K562 (cell line): ENCODE measurements around the gene TMEM107. TPM values are rescaled to one million over a fixed set of nuclear protein-coding genes. Genes with fewer than 3 reads are reported as not detected.

Experiments used
- ATF2 ChIP-seq: sonication (generic); formaldehyde crosslinking; IDR thresholded peaks from 2 replicates; pipeline ENCODE4 v1.8.1; 2022; ENCODE audit warnings: missing genetic modification reagents
- BCOR ChIP-seq: fragments of 450-650 bp; IDR thresholded peaks from 2 replicates; pipeline ENCODE4 v1.6.1; 2016
- CBFA2T2 ChIP-seq: fragments of 450-650 bp; conservative IDR thresholded peaks from 2 replicates; pipeline ENCODE4 v1.6.1; 2017; ENCODE audit warnings: mild to moderate bottlenecking
- CREB3 ChIP-seq: fragments of 450-650 bp; conservative IDR thresholded peaks from 2 replicates; pipeline ENCODE4 v1.6.1; 2016; ENCODE audit warnings: missing genetic modification characterization, low read depth, mild to moderate bottlenecking, missing compliant biosample characterization, moderate library complexity
- ELF1 ChIP-seq: fragments of 200-800 bp; sonication (Bioruptor generic); IDR thresholded peaks from 2 replicates; pipeline ENCODE4 v1.6.1; 2016; ENCODE audit warnings: missing genetic modification characterization, missing compliant biosample characterization
- GATAD2A ChIP-seq: fragments of 450-650 bp; IDR thresholded peaks from 2 replicates; pipeline ENCODE4 v1.6.1; 2017
- KLF1 ChIP-seq: fragments of 450-650 bp; IDR thresholded peaks from 2 replicates; pipeline ENCODE4 v1.6.1; 2016; ENCODE audit warnings: missing genetic modification characterization, missing compliant biosample characterization
- MBD2 ChIP-seq: sonication (generic); IDR thresholded peaks from 2 replicates; pipeline ENCODE4 v1.6.1; 2016; ENCODE audit warnings: low read depth, borderline replicate concordance
- NCOR1 ChIP-seq: fragments of 450-650 bp; IDR thresholded peaks from 2 replicates; pipeline ENCODE4 v1.6.1; 2016; ENCODE audit warnings: mild to moderate bottlenecking, moderate library complexity
- NFIC ChIP-seq: fragments of 450-650 bp; IDR thresholded peaks from 2 replicates; pipeline ENCODE4 v1.6.1; 2017; ENCODE audit warnings: mild to moderate bottlenecking, inconsistent platforms
- NRF1 ChIP-seq, 2 experiments: fragments of 450-650 bp; IDR thresholded peaks in 1 of 2; conservative IDR thresholded peaks in 1 of 2; 2 replicates each; pipeline ENCODE4 v1.6.1; 2014; ENCODE audit warnings: mild to moderate bottlenecking in 2 of 2
- POLR2AphosphoS5 ChIP-seq: IDR thresholded peaks from 2 replicates; pipeline ENCODE4 v1.6.1; 2011; ENCODE audit warnings: mild to moderate bottlenecking, low read depth, low read length, moderate library complexity; ENCODE audit not compliant: control insufficient read depth, insufficient read depth
- PRMT5 ChIP-seq: sonication (generic); formaldehyde crosslinking; IDR thresholded peaks from 2 replicates; pipeline ENCODE4 v1.5.0; 2020; ENCODE audit warnings: missing genetic modification reagents
- RBM17 ChIP-seq: fragments of 200-400 bp; formaldehyde crosslinking; IDR thresholded peaks from 2 replicates; pipeline ENCODE4 v1.6.1; 2017; ENCODE audit warnings: low read depth, mild to moderate bottlenecking, low read length, borderline replicate concordance
- RCOR1 ChIP-seq, 2 experiments: IDR thresholded peaks; 2 replicates each; pipeline ENCODE4 v1.6.1; 2012; ENCODE audit warnings: low read depth in 2 of 2, low read length in 2 of 2, borderline replicate concordance in 1 of 2, improper control_type of control experiment in 1 of 2
- RFX7 ChIP-seq: fragments of 250-450 bp; sonication (Bioruptor Pico); IDR thresholded peaks from 2 replicates; pipeline ENCODE4 v1.5.1; 2021; ENCODE audit warnings: mild to moderate bottlenecking
- RUNX1 ChIP-seq: sonication (generic); IDR thresholded peaks from 2 replicates; pipeline ENCODE4 v1.6.1; 2016; ENCODE audit warnings: antibody characterized with exemption, low read depth
- SIRT6 ChIP-seq: IDR thresholded peaks from one replicate; pipeline ENCODE4 v1.6.1; 2012; ENCODE audit warnings: low read depth, mild to moderate bottlenecking, control low read depth, inconsistent platforms, low read length, moderate library complexity
- TCF3 ChIP-seq: sonication (generic); formaldehyde crosslinking; IDR thresholded peaks from 2 replicates; pipeline ENCODE4 v1.4.0; 2020; ENCODE audit warnings: mild to moderate bottlenecking, missing genetic modification reagents
- TFAM ChIP-seq: fragments of 250-450 bp; sonication (Bioruptor Pico); conservative IDR thresholded peaks from 2 replicates; pipeline ENCODE4 v1.5.0; 2021; ENCODE audit warnings: mild to moderate bottlenecking, moderate library complexity
- ZBTB33 ChIP-seq: sonication (generic); formaldehyde crosslinking; IDR thresholded peaks from 2 replicates; pipeline ENCODE4 v1.8.1; 2023; ENCODE audit warnings: mild to moderate bottlenecking, missing genetic modification reagents
- polyA plus RNA-seq, 8 experiments: library from polyadenylated mRNA; depleted of rRNA in 4 of 8; stranded (reverse) in 5 of 8; unstranded in 3 of 8; fragments of >200 nt; fragmentation: Nextera tagmentation in 2 of 8; fragmentation: Illumina TruSeq in 1 of 8; extraction: Ambion mirVana in 2 of 8; extraction: Trizol in 1 of 8; gene quantifications; 2 replicates each; pipeline versions ENCODE4 v1.2.1 to v1.2.3, GENCODE V29; 2011 to 2014; ENCODE audit warnings: inconsistent platforms in 1 of 8, missing spikeins in 1 of 8
- total RNA-seq, 7 experiments: library from RNA; depleted of rRNA in 6 of 7; stranded (reverse); fragments of >200 nt in 6 of 7; fragmentation: Illumina TruSeq in 2 of 7; extraction: Trizol in 2 of 7; gene quantifications; 2 replicates each; pipeline versions ENCODE4 v1.2.1 to v1.2.3, GENCODE V29; 2011 to 2021; ENCODE audit warnings: low replicate concordance in 1 of 7
- TF ChIP-seq, protein P1 (sequence below): fragments of 250-450 bp; sonication (Bioruptor Pico); IDR thresholded peaks from 2 replicates; pipeline ENCODE4 v1.4.0; 2020; ENCODE audit warnings: mild to moderate bottlenecking, moderate library complexity, borderline replicate concordance

TMEM107 gene
- total and polyA plus RNA-seq, 9 of the 15 experiments (the other 6 are each of a cell fraction or from before 2014, with no cell fraction given) = 7.1 to 26.2 (median 16.9) TPM

DNA sequence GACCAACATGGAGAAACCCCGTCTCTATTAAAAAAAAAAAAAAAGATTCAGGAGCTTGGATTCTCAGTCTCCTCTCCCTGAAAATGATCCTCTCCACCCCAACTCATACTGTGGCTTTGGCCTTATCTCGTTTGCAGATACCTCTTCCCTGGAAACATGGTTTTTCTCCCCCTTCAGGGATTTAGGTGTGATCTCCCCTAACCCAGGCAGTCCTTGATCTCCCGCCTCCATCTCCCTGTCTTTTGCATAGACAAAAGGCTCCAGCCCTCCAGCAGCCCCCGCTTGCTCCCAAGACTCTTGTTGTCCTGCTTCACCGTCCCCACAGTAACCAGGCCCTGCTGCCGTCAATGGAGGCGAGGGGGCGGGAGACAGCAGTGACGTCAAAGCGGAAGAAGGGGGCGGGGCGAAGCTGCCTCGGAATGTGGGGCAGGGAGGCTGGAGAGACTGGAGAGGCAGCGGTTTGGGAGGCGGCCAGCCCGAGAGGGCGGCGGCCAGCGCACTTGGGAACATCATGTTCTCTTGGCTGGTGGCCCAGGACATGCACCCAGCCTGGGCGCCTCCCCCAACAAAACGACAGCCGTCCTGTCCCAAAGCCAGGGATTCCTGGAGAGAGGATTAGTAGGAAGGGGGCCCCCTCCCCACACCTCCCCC is 22.1 kb downstream of the TMEM107 start (continued):
- TF ChIP-seq, protein P1, sequence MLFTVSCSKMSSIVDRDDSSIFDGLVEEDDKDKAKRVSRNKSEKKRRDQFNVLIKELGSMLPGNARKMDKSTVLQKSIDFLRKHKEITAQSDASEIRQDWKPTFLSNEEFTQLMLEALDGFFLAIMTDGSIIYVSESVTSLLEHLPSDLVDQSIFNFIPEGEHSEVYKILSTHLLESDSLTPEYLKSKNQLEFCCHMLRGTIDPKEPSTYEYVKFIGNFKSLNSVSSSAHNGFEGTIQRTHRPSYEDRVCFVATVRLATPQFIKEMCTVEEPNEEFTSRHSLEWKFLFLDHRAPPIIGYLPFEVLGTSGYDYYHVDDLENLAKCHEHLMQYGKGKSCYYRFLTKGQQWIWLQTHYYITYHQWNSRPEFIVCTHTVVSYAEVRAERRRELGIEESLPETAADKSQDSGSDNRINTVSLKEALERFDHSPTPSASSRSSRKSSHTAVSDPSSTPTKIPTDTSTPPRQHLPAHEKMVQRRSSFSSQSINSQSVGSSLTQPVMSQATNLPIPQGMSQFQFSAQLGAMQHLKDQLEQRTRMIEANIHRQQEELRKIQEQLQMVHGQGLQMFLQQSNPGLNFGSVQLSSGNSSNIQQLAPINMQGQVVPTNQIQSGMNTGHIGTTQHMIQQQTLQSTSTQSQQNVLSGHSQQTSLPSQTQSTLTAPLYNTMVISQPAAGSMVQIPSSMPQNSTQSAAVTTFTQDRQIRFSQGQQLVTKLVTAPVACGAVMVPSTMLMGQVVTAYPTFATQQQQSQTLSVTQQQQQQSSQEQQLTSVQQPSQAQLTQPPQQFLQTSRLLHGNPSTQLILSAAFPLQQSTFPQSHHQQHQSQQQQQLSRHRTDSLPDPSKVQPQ (CRISPR knock-in tag) = no peak
- TF ChIP-seq POLR2AphosphoS5 (peak; percentile 36; the same call in 1 of the 2 replicates), ELF1 (tag) (peak; percentile 54), TFAM (no peak), NCOR1 (peak; percentile 52; the same call in 1 of the 2 replicates), NRF1 (conservative IDR thresholded peaks at IDR 0.05 in 1 of 2, IDR thresholded peaks at IDR 0.05 in 1 of 2) (peak; percentile 61 to 67), PRMT5 (no peak), ATF2 (CRISPR knock-in tag) (no peak), KLF1 (no peak), RUNX1 (no peak), TCF3 (CRISPR knock-in tag) (no peak), CBFA2T2 (no peak), RCOR1 (IDR thresholded peaks at IDR 0.05; ENCODE audit: borderline replicate concordance in 1 of 2, low read depth in 2 of 2, low read length in 2 of 2) (0 out of 4 replicates have a peak, but pooled peaks of 1 of the 2 experiments have one; percentile 32), RBM17 (no peak), CREB3 (tag) (no peak), ZBTB33 (CRISPR knock-in tag) (no peak), SIRT6 (no peak), NFIC (peak; percentile 96), BCOR (no peak), GATAD2A (no peak), MBD2 (no peak), RFX7 (no peak)
